HG03457 (cell line): ENCODE data around the gene CLEC18C.
"Not testable (repeated sequence)": the region's sequence is repeated elsewhere in the genome, so short reads cannot be mapped to it uniquely, and the experiment has no call there.

Source experiments
- ATAC-seq: cut with Tn5 transposase; IDR thresholded peaks from one replicate; pipeline ENCODE4 v1.9.1; 2021; ENCODE audit warnings: moderate number of reproducible peaks; ENCODE audit not compliant: unreplicated experiment

The CLEC18C gene

DNA sequence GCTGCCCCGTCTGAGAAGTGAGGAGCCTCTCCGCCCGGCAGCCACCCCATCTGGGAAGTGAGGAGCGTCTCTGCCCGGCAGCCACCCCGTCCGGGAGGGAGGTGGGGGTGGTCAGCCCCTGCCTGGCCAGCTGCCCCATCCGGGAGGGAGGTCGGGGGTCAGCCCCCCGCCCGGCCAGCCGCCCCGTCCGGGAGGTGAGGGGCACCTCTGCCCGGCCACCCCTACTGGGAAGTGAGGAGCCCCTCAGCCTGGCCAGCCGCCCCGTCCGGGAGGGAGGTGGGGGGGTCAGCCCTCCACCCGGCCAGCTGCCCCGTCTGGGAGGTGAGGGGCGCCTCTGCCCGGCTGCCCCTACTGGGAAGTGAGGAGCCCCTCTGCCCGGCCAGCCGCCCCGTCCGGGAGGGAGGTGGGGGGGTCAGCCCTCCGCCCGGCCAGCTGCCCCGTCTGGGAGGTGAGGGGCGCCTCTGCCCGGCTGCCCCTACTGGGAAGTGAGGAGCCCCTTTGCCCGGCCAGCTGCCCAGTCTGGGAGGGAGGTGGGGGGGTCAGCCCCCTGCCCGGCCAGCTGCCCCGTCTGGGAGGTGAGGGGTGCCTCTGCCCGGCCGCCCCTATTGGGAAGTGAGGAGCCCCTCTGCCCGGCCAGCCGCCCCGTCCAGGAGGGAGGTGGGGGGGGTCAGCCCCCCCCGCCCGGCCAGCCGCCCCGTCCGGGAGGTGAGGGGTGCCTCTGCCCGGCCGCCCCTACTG is 31.2 kb downstream of the CLEC18C start:
- ATAC-seq = not testable (repeated sequence)

DNA sequence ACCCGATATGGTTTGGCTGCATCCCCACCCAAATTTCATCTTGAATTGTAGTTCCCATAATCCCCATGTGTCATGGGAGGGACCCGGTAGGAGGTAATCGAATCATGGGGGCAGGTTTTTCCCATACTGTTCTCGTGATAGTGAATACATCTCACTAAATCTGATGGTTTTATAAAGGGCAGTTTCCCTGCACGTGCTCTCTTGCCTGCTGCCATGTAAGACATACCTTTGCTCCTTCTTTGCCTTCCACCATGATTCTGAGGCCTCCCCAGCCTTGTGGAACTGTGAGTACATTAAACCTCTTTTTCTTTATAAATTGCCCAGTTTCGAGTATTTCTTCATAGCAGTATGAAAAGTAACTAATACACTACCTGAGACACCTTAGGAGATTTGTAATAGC is 32.8 kb downstream of the CLEC18C start:
- not testable (repeated sequence) for ATAC-seq

DNA sequence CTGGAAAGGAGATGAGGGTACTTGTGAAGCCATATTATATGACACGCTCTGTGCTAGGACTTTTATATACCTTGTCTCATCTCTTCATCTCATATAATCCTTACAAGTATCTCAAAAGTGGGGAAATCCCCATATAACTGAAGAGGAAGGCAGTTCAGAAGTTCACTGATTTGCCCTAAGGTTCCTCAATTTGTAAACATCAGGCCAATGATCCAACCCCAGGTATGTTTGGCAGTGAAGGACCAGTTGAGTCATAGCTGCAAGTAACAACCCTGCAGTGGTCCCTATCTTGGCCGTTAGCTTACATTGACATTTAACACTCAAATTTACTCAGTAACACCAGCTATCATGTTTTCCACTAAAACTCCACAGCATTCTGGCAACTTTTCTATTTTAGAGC is 45.0 kb downstream of the CLEC18C start:
- not testable (repeated sequence) for ATAC-seq

DNA sequence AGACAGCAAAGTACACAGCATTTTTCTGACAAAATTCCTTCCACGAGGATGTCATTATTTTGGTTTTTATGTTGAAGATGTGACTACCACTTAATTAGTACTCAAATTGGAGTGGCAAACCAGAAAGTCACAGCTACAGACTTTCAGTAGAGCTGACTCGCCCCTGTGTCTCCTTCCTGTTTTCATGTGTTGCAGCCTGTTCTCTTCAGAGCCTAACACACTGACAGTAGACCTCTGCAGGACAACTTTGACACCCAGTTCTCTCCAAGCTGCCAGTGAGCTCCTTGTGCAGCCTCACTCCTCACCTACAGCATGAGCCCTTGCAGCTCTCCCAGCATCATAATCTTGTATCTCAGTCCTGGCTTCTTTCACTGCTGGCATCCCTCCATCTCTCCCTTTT is 49.0 kb downstream of the CLEC18C start:
- ATAC-seq = not testable (repeated sequence)

DNA sequence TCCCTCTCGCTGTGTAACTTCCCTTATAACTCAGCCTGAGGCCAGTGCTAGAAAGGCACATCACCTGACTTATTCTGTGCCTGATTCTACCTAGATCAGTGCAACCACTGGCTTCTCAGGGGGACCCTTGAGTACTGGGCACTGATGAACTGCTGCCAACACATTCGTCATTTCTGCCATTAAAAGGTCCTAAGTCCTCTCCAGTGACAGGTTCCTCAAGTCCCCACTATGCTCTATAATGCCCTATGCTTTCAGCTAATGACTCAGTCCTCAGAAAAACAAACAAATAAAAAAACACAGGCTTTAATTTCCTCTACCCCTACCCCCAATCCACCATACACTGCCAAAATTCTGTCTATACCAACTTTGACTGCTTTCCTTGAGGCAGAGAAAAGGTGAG is 49.6 kb downstream of the CLEC18C start:
- ATAC-seq = not testable (repeated sequence)

DNA sequence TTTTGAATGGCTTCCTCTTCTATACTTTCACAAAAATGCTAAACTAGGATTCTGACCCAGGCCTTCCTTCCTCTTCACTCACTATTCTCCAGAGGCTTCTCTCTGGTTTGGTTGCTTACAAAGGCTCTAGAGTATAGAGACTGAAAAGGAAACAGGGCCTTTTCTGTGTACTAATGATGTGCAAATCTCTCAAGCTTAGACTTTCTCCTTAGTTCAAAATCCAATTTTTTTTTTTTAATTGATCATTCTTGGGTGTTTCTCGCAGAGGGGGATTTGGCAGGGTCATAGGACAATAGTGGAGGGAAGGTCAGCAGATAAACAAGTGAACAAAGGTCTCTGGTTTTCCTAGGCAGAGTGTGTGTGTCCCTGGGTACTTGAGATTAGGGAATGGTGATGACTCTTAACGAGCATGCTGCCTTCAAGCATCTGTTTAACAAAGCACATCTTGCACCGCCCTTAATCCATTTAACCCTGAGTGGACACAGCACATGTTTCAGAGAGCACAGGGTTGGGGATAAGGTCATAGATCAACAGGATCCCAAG is 50.5 kb downstream of the CLEC18C start:
- ATAC-seq = not testable (repeated sequence)

DNA sequence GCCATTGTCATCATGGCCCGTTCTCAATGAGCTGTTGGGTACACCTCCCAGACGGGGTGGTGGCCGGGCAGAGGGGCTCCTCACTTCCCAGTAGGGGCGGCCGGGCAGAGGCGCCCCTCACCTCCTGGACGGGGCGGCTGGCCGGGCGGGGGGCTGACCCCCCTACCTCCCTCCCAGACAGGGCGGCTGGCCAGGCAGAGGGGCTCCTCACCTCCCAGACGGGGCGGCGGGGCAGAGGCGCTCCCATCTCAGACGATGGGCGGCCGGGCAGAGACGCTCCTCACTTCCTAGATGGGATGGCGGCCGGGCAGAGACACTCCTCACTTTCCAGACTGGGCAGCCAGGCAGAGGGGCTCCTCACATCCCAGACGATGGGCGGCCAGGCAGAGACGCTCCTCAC is 51.1 kb downstream of the CLEC18C start:
- not testable (repeated sequence) for ATAC-seq

DNA sequence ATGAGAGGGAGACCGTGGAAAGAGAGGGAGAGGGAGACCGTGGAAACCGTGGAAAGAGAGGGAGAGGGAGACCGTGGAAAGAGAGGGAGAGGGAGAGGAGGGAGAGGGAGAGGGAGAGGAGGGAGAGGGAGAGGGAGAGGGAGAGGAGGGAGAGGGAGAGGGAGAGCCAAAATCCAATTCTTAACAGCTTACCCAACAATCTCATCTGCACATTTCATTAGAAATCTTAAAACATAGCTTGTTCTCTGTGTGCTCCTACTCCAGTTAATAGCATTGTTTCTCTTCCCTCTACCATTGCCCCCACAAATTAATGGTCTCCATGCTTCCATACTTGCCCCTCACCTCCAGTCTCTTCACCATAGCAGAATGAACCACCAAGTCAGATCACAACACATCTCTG is 51.8 kb downstream of the CLEC18C start:
- not testable (repeated sequence) for ATAC-seq

DNA sequence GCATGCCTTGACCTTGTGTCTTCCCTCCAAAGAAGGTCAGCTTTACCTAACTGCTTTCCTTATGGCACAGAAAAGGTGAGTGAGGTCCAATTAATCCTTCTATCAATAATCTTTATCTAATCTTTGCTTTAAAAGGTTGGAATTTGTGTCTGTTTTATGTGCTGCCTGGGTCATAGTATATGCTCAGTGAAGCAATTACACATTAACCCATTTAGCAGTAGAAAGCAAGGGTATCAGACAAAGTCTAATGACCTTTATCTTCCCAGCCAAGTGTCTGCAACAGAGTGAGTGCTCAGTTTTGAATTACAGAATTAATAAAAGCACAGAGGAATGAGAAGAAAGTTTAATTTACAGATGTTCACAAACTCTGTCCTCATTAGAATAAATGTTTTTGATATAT is 52.4 kb downstream of the CLEC18C start:
- not testable (repeated sequence) for ATAC-seq

DNA sequence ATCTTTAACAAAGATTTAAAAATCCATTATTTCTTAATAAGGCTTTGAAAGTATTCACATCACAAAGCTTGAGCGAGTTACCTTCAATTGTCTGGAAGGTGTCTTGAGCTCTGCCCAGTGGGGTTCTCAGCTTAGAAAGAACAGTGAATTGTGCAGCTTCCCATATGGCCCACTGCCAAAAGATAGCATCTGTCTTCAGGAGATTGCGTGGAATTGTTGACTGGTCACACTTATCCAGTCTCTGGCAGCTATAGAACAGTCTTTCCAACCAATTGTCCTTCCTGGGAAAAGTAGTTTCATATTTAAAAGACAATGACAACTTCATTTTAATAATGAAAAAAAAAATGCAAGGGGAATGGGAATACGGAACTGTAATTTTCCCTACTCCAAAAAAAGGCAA is 58.2 kb downstream of the CLEC18C start:
- ATAC-seq = not testable (repeated sequence)
